SU-DHL-6 (cell line): ENCODE data around the gene ARMH1.

Source experiments
- CTCF ChIP-seq: fragments of 200-600 bp; sonication (generic); IDR thresholded peaks from one replicate; pipeline ENCODE4 v1.5.1; 2017; ENCODE audit warnings: antibody characterized with exemption, mild to moderate bottlenecking, low read length, moderate library complexity; ENCODE audit not compliant: insufficient read depth, poor library complexity, severe bottlenecking
- EZH2phosphoT487 ChIP-seq: fragments of 200-600 bp; sonication (generic), shearing (Covaris generic); conservative IDR thresholded peaks from 2 replicates; pipeline ENCODE4 v1.6.1; 2018; ENCODE audit warnings: mild to moderate bottlenecking, antibody characterized with exemption, low read length, moderate library complexity, mixed read lengths

GRCh38 chr1:44713321-44713781 lies 38.8 kb downstream of the ARMH1 start:
- TF ChIP-seq CTCF (no peak), EZH2phosphoT487 (no peak)
